Measurements from ENCODE around the gene NRSN1.

- TF ChIP-seq CTCF (conservative IDR thresholded peaks at IDR 0.05 in 1 of 2, IDR thresholded peaks at IDR 0.05 in 1 of 2; ENCODE audit: low read depth in 1 of 2, low read length in 2 of 2) (no peak), EZH2 (IDR thresholded peaks at IDR 0.05; ENCODE audit: low read length, missing control alignments) (no peak)
These were observed 47.8 kb upstream of the NRSN1 start for GRCh38 chr6:24078200-24078599.
